Heart right ventricle (tissue), 16 donors: ENCODE data around the gene ANXA3. TPM values are rescaled to one million over a fixed set of nuclear protein-coding genes. Genes with fewer than 3 reads are reported as not detected.

Experiments used
- ATAC-seq, 8 donors: fragments of 200-7000 bp; cut with Tn5 transposase; one replicate each; pipeline ENCODE4 v1.9.1; 2020; ENCODE audit warnings: mild to moderate bottlenecking in 8 of 8, moderate library complexity in 8 of 8, moderate number of reproducible peaks in 1 of 8
- DNase-seq, 2 donors: peaks; one replicate each; pipeline ENCODE4 v3.0.0-alpha.2; 2020
- H3K27ac ChIP-seq, 10 donors: fragments of 200-600 bp; sonication (generic) in 2 of 10; one replicate each; pipeline versions ENCODE4 v1.5.0 to v1.8.0; 2020 to 2022; ENCODE audit warnings: mild to moderate bottlenecking in 3 of 10
- H3K27me3 ChIP-seq, 7 donors: fragments of 200-600 bp; one replicate each; pipeline ENCODE4 v1.8.0; 2021 to 2022; ENCODE audit warnings: mild to moderate bottlenecking in 2 of 7
- H3K36me3 ChIP-seq, 9 donors: fragments of 200-600 bp; sonication (generic) in 1 of 9; one replicate each; pipeline versions ENCODE4 v1.5.0 to v1.8.0; 2020 to 2022; ENCODE audit warnings: mild to moderate bottlenecking in 2 of 9
- H3K4me1 ChIP-seq, 9 donors: fragments of 200-600 bp; sonication (generic) in 1 of 9; one replicate each; pipeline versions ENCODE4 v1.5.0 to v1.8.0; 2020 to 2022; ENCODE audit warnings: mild to moderate bottlenecking in 4 of 9
- H3K4me3 ChIP-seq, 10 donors: fragments of 200-600 bp; sonication (generic) in 2 of 10; one replicate each; pipeline versions ENCODE4 v1.5.0 to v1.8.0; 2020 to 2022; ENCODE audit warnings: mild to moderate bottlenecking in 7 of 10, moderate library complexity in 2 of 10
- H3K9me3 ChIP-seq, 11 donors: fragments of 200-600 bp in 10 of 11; sonication (generic) in 2 of 11; one replicate each; pipeline versions ENCODE4 v1.5.0 to v1.8.0; 2013 to 2022; ENCODE audit warnings: mild to moderate bottlenecking in 2 of 11, control low read depth in 1 of 11, moderate library complexity in 1 of 11
- CTCF ChIP-seq, 9 donors: fragments of 200-600 bp; sonication (generic) in 2 of 9; IDR thresholded peaks; one replicate each; pipeline versions ENCODE4 v1.5.0 to v1.8.0; 2021 to 2022; ENCODE audit warnings: antibody characterized with exemption in 9 of 9, mild to moderate bottlenecking in 5 of 9, moderate library complexity in 1 of 9
- WGBS, 2 donors: extraction: QIAGEN DNeasy Blood & Tissue Kit; methylation state at CpG; one replicate each; pipeline ENCODE4 v1.1.7; 2013; ENCODE audit warnings: inconsistent platforms in 1 of 2; 5-methylcytosine and 5-hydroxymethylcytosine counted together
- intact Hi-C, 10 donors: fragments of 100-400 bp; cut with DNase I; formaldehyde crosslinking; loops; one replicate each; pipeline versions ENCODE4 v1.11.1 to v1.14.2; 2022
- polyA plus RNA-seq, 2 donors: library from polyadenylated mRNA; stranded (reverse); fragments of 200-250 nt; gene quantifications; one replicate each; pipeline ENCODE4 v1.2.3, GENCODE V29; 2013
- total RNA-seq, 10 donors: library from RNA; stranded (reverse); fragmentation: NEBNext Ultra II Directional in 3 of 10; extraction: Animal tissue kit (Norgen Biotek cat#: 25700) in 3 of 10; gene quantifications; one replicate each; pipeline versions ENCODE4 v1.2.1 to v1.2.4, GENCODE V29; 2021 to 2023
- donor health status: Arrhythmogenic right ventricular cardiomyopathy.
- donor health status: ischemic (EF 13 %, LVEDD 7.1; RV severe dilation, severe dysfunction).
- donor health status: healthy with polysubstance abuse.
- donor health status: DM: no; HTN: yes; CAD: no.
- donor health status: DM: no; HTN: no; CAD: no.
- donor health status: ischemic (EF 25% LVEDD 6.9; RV normal size, moderate dysfunction).
- donor health status: ischemic (EF 25% LVEDD 5.7; RV mildly dilated, moderate dysfunction).
- donor health status: healthy.
- donor health status: DM: yes; HTN: yes; CAD: no.
- donor health status: Ischemic cardiomyopathy.
- donor health status: ischemic (EF 35%, LVEDD 5.7; RV mildly dilated, moderate dysfunction).
- donor health status: nonischemic (EF 11% LVEDD 7.7; RV severe dilation, severe dysfunction).
- donor health status: DM: yes; HTN: yes; CAD: no.
- donor health status: PGD.
- donor health status: ischemic (EF 29% LVEDD 5.4; RV normal size, mild dysfunction).
- donor health status: nonischemic (EF 23%, LVEDD 6.1; RV moderate dilation, normal function).

ANXA3 gene
- total and polyA plus RNA-seq, 12 donors, result 10.2 to 181 (median 19.3) TPM

- no peaks in the 10 kb centered on the region for H3K27me3 ChIP-seq
- WGBS, 2 donors, result 76 to 87% methylated on average over 1 of the region's 1 CpG
- H3K4me1 ChIP-seq, result peaks cover 0 to 100% (median 26%) of the 10 kb centered on the region in 9 donors
- no peaks in the 10 kb centered on the region for H3K36me3 ChIP-seq
- H3K9me3 ChIP-seq, result no peaks in the 10 kb centered on the region
- H3K4me3 ChIP-seq, result no peak overlapping the region
- peak overlapping the region in 2 of 10 donors; percentile 58 to 81 for H3K27ac ChIP-seq
- no peak for TF ChIP-seq CTCF (IDR thresholded peaks at IDR 0.05)
- ATAC-seq, result no peak
- intact Hi-C loops, result loop anchor here in 1 of 10 donors (10.0 kb wide), 1 partner anchor 104 kb away; the partner anchor contains the start of gene ANXA3
- DNase-seq, result peak in 1 of 2 donors; percentile 18
Observed at GRCh38 chr4:78659264-78659663, 107.7 kb downstream of the ANXA3 start.

- WGBS, 2 donors, result 97% methylated on average over 1 of the region's 1 CpG
Observed at GRCh38 chr4:78659665-78660064, 108.1 kb downstream of the ANXA3 start.

More at GRCh38 chr4:78659665-78660064, 108.1 kb downstream of the ANXA3 start:
- Histone ChIP-seq H3K27me3 (no peaks in the 10 kb centered on the region), H3K27ac (peak overlapping the region in 1 of 10 donors; percentile 81), H3K36me3 (no peaks in the 10 kb centered on the region), H3K4me3 (no peak overlapping the region), H3K9me3 (no peaks in the 10 kb centered on the region), H3K4me1 (peaks cover 0 to 97% (median 26%) of the 10 kb centered on the region in 9 donors)
- DNase-seq (no peak), ATAC-seq (no peak)
- intact Hi-C loops, result loop anchor here in 1 of 10 donors (10.0 kb wide), 1 partner anchor 105 kb away; the partner anchor contains the start of gene ANXA3
- TF ChIP-seq CTCF (IDR thresholded peaks at IDR 0.05), result no peak

Other genes starting within 250 kb of the ANXA3 start
- gene BMP2K, start 224.6 kb downstream of the ANXA3 start, total RNA-seq, result 10 to 100 TPM; 21.0 to 36.5 (median 29.9) TPM
- gene BMP2K, start 224.6 kb downstream of the ANXA3 start, polyA plus RNA-seq, result 1 to 10 TPM; 4.9 to 7.8 TPM